GM21786 (cell line): ENCODE results near the gene FAM120B.

Experiments
- ATAC-seq: cut with Tn5 transposase; IDR thresholded peaks from one replicate; pipeline ENCODE4 v1.9.1; 2021; ENCODE audit not compliant: unreplicated experiment

The FAM120B gene

DNA sequence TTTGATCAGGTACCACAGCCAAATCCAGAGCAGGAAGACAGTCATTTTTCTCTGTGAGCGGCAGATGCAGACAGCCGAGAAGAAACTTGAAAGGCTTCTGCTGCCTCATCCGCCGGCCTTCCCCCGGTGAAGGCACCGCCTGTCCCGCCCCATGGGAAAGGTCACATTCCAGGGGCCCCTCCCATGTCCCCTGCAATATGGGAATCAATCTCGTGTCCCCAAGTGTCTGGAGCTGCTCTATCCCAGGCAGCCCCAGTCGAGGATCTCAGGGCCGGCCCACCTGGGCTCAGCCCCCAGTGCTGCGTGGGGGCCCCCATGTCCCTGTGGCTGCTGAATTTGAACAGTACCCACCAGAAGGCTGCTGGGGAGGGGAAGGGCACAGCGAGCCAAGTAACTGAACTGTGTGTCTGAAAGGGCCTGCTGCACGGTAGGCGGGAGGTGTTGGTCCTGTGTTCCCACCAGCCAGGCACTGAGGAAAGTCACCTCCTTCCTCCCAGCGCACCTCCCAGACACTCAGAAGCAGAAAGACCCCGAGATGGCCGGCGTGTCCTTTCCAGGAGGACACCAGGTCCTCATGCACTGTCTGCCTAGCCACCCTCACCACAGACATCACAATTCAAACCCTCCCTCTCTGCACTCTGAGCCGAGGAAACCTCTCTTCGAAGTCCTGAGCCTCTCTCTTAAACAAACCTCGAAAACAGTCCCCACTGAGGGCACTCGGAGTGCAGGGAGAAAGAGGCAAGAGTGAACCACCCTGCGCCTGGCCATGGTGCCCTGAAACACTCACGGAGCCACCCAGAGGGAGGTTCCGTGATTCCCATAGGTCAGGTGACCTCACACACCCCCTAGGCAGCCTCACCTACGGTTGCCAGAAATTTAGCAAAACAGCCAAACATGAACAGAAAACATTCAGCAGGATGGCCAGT lies 147.3 kb downstream of the FAM120B start:
- ATAC-seq: no peak

DNA sequence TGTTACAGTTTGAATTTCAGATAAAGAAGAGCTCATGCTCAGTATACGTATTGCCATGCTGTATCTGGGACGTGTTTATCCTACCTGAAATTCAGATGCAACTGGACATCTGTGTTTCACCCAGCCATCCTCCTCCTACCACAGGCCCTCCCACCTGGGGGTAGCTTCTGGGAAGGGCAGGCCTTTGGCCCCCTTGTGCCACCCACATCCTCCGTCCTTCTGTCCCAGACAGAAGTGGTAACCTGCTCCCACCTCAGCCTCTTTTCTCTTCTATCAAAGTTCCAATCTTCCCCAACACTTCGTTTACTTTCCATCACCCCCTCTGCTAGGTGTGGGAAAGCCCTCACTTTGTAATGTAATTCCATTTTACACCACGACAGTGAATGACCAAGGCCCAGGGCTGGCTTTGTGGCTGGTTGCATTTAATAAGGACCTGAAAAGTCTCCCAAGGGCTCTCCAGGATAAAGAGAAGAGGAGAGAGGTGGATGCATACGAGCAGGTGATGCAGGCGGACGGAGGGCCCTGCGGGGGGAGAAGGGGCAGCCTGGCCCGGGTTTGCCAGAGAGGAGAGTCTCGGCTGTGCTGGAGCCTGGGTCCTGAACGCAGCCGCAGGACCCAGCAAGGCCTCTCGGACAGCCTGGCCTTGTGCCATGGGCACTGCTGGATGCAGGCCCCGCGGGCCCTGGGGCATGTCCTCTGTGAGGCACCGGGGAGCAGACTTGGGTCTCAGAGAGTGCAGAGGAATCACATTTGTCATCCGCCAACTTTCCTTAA lies 148.1 kb downstream of the FAM120B start:
- ATAC-seq: no peak

DNA sequence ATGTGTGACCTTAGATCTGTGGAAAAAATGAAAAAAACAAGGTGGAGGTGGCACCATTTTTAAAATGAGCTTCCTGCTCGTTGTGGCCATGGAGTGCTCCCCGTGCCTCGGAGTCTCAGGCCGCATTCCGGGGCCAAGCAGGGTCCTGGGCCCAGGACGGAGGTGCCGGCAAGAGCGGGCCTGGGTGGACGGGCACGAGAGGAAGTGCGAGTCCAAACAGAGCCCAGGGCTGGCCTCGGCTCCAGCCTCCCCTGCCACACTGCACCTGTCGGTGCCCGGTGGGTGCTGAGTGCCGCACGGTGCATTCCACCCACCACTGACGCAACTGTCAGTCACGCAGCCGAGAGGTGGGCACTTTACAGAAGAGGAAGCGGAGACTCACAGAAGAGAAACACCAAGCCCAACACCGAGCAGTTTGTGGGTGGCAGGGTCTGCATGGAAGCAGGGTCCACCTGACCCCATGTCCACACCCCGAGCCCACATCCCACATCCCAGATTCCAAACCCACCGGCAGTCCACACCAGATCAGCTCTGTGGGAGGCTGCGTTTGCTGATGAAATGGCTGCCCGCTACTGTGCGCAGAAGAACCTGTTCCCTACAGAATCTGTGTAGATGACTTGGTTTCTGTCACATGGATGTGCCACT lies 148.9 kb downstream of the FAM120B start:
- ATAC-seq: no peak

DNA sequence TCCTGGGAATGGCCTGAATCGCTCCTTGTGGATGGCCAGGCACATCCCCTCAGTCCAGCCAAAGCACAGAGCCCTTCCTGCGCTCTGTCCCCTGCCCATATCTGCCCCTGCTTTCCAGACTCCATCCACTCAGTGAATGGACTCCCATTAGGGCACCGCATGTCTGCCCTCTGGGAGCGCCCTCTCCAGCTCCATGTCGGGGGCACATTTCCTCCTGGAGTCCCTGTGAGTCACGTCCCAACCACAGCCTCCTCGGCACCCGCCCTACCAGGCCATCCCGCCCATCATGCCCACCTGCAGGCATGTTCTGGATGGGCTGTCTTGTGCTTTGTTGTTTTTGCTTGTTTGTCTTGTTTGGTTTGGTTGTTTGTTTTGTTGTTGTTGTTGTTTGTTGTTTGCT lies 149.8 kb downstream of the FAM120B start:
- no peak for ATAC-seq
